Natural killer cell (primary cell): ENCODE measurements around the gene SEMA5A. TPM values are rescaled to one million over a fixed set of nuclear protein-coding genes. Genes with fewer than 3 reads are reported as not detected.

Source experiments
- ATAC-seq, 3 donors: fragments of 150-1000 bp in 2 of 3; fragments of 200-7000 bp in 1 of 3; cut with Tn5 transposase; 1 replicate in 1 of 3; 2 replicates in 2 of 3; pipeline ENCODE4 v1.10.0; 2021; ENCODE audit warnings: mild to moderate bottlenecking in 2 of 3, moderate library complexity in 2 of 3
- DNase-seq, 2 donors: peaks; one replicate each; pipeline versions ENCODE4 v3.0.0 to v3.0.0-alpha.2; 2013 to 2021; ENCODE audit warnings: mixed read lengths in 1 of 2
- H3K27ac ChIP-seq: one replicate; pipeline ENCODE4 v1.5.1; 2013; ENCODE audit warnings: mild to moderate bottlenecking, low read length
- H3K27me3 ChIP-seq: one replicate; pipeline ENCODE4 v1.6.1; 2013; ENCODE audit warnings: low read length; ENCODE audit not compliant: control insufficient read depth, insufficient read depth
- H3K36me3 ChIP-seq: one replicate; pipeline ENCODE4 v1.6.1; 2013; ENCODE audit warnings: low read length; ENCODE audit not compliant: control insufficient read depth, insufficient read depth
- H3K4me1 ChIP-seq: one replicate; pipeline ENCODE4 v1.6.1; 2013; ENCODE audit warnings: low read length; ENCODE audit not compliant: control insufficient read depth, insufficient read depth
- H3K4me3 ChIP-seq: one replicate; pipeline ENCODE4 v1.5.1; 2013; ENCODE audit warnings: low read length
- H3K9me3 ChIP-seq: one replicate; pipeline ENCODE4 v1.6.1; 2013; ENCODE audit warnings: low read length; ENCODE audit not compliant: control insufficient read depth, insufficient read depth
- H3K27ac Mint-ChIP-seq, 2 donors: one replicate each; pipeline ENCODE4 v1.8.0; 2022; ENCODE audit warnings: mild to moderate bottlenecking in 2 of 2, mixed read lengths in 2 of 2, moderate library complexity in 1 of 2
- H3K27me3 Mint-ChIP-seq, 2 donors: one replicate each; pipeline ENCODE4 v1.8.0; 2022; ENCODE audit warnings: low read depth in 2 of 2, mixed read lengths in 2 of 2
- H3K36me3 Mint-ChIP-seq: one replicate; pipeline ENCODE4 v1.8.0; 2022; ENCODE audit warnings: mixed read lengths
- H3K4me1 Mint-ChIP-seq, 2 donors: one replicate each; pipeline ENCODE4 v1.8.0; 2022; ENCODE audit warnings: mixed read lengths in 2 of 2
- H3K4me3 Mint-ChIP-seq: one replicate; pipeline ENCODE4 v1.8.0; 2022; ENCODE audit warnings: mild to moderate bottlenecking, moderate library complexity, mixed read lengths
- H3K9me3 Mint-ChIP-seq, 2 donors: one replicate each; pipeline ENCODE4 v1.8.0; 2022; ENCODE audit warnings: mixed read lengths in 2 of 2
- WGBS: methylation state at CpG from one replicate; pipeline ENCODE4 v1.1.7; 2013; ENCODE audit warnings: missing lambda C conversion rate; ENCODE audit not compliant: insufficient coverage; 5-methylcytosine and 5-hydroxymethylcytosine counted together
- intact Hi-C: fragments of 100-400 bp; cut with micrococcal nuclease; formaldehyde crosslinking; loops from one replicate; pipeline ENCODE4 v1.14.2; 2022
- total RNA-seq, 4 donors: library from RNA; stranded (reverse); fragments of 120-200 nt in 1 of 4; gene quantifications; one replicate each; pipeline versions ENCODE4 v1.2.3 to v1.2.4, GENCODE V29; 2013 to 2022
- TF ChIP-seq, protein P1 (sequence below): fragments of 200-600 bp; IDR thresholded peaks from one replicate; pipeline ENCODE4 v1.8.0; 2022; ENCODE audit warnings: antibody characterized with exemption

SEMA5A gene
- total RNA-seq, 3 donors from 2014 or later (not counting 1 experiment from before 2014, with no cell fraction given): 0.15 TPM; not detected in 2

DNA sequence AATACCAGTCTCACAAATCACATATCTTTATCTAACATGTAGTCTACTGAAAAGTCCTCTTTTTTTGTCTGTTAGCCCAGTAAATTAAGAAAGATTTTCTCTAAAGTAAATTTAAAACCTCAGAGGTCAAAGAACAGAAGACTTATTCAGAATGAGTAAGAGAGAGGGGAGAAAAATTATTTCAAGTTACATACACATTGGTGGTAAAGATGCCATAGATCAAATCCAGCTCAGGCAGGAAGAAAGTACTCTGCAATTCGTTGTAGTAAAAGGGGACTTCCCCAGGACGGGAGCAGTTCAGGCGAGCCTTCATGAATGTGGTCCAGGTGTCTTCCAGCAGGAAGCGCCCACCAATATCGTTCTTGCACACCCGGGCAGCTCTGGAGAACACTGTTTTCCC lies 344.1 kb downstream of the SEMA5A start:
- Mint-ChIP-seq H3K36me3 (no peaks in the 10 kb centered on the region), H3K4me1 (no peaks in the 10 kb centered on the region), H3K27ac (no peak overlapping the region), H3K27me3 (no peaks in the 10 kb centered on the region), H3K9me3 (no peaks in the 10 kb centered on the region), H3K4me3 (no peak overlapping the region)
- no peak overlapping the region for H3K27ac ChIP-seq
- TF ChIP-seq, protein P1, sequence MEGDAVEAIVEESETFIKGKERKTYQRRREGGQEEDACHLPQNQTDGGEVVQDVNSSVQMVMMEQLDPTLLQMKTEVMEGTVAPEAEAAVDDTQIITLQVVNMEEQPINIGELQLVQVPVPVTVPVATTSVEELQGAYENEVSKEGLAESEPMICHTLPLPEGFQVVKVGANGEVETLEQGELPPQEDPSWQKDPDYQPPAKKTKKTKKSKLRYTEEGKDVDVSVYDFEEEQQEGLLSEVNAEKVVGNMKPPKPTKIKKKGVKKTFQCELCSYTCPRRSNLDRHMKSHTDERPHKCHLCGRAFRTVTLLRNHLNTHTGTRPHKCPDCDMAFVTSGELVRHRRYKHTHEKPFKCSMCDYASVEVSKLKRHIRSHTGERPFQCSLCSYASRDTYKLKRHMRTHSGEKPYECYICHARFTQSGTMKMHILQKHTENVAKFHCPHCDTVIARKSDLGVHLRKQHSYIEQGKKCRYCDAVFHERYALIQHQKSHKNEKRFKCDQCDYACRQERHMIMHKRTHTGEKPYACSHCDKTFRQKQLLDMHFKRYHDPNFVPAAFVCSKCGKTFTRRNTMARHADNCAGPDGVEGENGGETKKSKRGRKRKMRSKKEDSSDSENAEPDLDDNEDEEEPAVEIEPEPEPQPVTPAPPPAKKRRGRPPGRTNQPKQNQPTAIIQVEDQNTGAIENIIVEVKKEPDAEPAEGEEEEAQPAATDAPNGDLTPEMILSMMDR: no peak
- ATAC-seq: no peak
- H3K36me3 ChIP-seq: no peaks in the 10 kb centered on the region
- H3K4me3 ChIP-seq: no peak overlapping the region
- 69% methylated on average over 6 of the region's 6 CpGs for WGBS
- no peaks in the 10 kb centered on the region for H3K9me3 ChIP-seq
- H3K4me1 ChIP-seq: no peaks in the 10 kb centered on the region
- intact Hi-C loops: no loop called here
- no peak for DNase-seq
- H3K27me3 ChIP-seq: no peaks in the 10 kb centered on the region

DNA sequence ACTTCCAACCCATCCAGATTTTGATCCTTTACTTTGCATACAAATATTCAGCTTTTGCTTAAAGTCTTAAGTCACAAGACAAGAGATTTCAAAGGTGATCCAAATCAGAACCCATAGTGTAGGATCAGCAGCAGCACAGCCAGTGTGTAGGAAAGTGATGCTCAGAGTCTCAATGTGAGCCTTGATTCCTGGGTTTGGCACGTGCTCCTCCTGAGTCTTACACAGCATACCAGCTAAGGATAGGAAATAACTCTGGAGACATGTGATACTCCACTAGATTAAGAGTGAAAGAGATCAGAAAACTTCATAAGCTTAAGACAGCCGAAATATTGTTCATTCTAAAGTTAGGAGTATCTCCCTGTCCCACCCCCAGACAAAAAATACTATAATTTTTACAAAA lies 344.9 kb downstream of the SEMA5A start:
- Mint-ChIP-seq H3K36me3 (no peaks in the 10 kb centered on the region), H3K4me3 (no peak overlapping the region), H3K27ac (no peak overlapping the region), H3K27me3 (no peaks in the 10 kb centered on the region), H3K9me3 (peaks cover 0 to 2% of the 10 kb centered on the region in 2 donors), H3K4me1 (no peaks in the 10 kb centered on the region)
- Histone ChIP-seq H3K27me3 (no peaks in the 10 kb centered on the region), H3K9me3 (no peaks in the 10 kb centered on the region), H3K4me3 (no peak overlapping the region), H3K4me1 (no peaks in the 10 kb centered on the region), H3K27ac (no peak overlapping the region), H3K36me3 (no peaks in the 10 kb centered on the region)
- ATAC-seq (no peak), DNase-seq (no peak)
- intact Hi-C loops: no loop called here
- 79% methylated on average over 2 of the region's 2 CpGs for WGBS
- TF ChIP-seq, protein P1: no peak

DNA sequence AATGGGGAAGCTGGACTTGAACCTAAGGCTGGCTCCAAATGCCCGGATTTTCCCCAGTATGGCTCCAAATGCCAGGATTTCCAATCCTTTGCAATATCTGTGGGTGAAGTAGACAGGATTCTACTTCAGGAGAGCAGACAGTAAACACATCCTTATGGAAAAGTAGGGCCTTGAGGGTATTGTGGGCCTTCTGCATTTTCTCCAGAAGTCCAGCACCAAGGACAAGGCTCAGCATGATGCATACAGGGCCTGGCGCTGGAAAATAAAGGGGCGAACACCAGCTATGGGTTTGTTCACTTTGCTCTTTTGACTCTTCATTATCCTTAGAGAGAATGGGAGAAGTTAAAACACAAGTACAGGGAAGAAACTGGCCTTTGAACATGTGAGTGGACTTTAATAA lies 347.5 kb downstream of the SEMA5A start:
- intact Hi-C loops: no loop called here
- 92% methylated on average over 3 of the region's 3 CpGs for WGBS
- TF ChIP-seq, protein P1: no peak
- Histone ChIP-seq H3K27me3 (no peaks in the 10 kb centered on the region), H3K4me1 (no peaks in the 10 kb centered on the region), H3K9me3 (no peaks in the 10 kb centered on the region), H3K4me3 (no peak overlapping the region), H3K27ac (no peak overlapping the region), H3K36me3 (no peaks in the 10 kb centered on the region)
- H3K36me3 Mint-ChIP-seq: no peaks in the 10 kb centered on the region
- no peaks in the 10 kb centered on the region for H3K27me3 Mint-ChIP-seq
- DNase-seq: no peak
- no peak overlapping the region for H3K4me3 Mint-ChIP-seq
- H3K4me1 Mint-ChIP-seq: no peaks in the 10 kb centered on the region
- H3K27ac Mint-ChIP-seq: no peak overlapping the region
- no peak for ATAC-seq
- H3K9me3 Mint-ChIP-seq: peaks cover 0 to 2% of the 10 kb centered on the region in 2 donors

DNA sequence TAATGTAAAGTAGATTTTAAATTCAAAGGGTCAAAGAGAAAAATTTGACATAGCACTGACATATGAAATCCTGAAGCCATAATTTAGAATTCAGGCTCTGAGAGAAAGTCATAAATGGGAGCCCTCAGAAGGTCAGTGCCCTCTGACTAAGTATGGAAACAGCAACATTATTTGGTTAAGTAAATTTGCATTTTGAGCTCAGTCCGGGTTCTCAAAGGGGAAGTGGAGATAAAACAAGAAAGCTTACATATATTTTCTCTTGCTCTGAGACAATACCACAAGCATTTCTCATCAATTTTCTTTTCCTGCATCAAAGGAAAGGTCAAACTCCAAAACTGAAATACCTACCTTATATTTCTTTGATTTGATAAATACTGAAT lies 348.0 kb downstream of the SEMA5A start:
- TF ChIP-seq, protein P1: no peak
- no peak overlapping the region for H3K4me3 ChIP-seq
- no peaks in the 10 kb centered on the region for H3K27me3 ChIP-seq
- Mint-ChIP-seq H3K4me3 (no peak overlapping the region), H3K36me3 (no peaks in the 10 kb centered on the region), H3K4me1 (no peaks in the 10 kb centered on the region), H3K9me3 (peaks cover 0 to 2% of the 10 kb centered on the region in 2 donors), H3K27me3 (no peaks in the 10 kb centered on the region), H3K27ac (no peak overlapping the region)
- DNase-seq (no peak), ATAC-seq (no peak)
- intact Hi-C loops: no loop called here
- no peak overlapping the region for H3K27ac ChIP-seq
- WGBS: no CpG with 5 or more reads among the region's 1 CpG
- H3K36me3 ChIP-seq: no peaks in the 10 kb centered on the region
- H3K9me3 ChIP-seq: no peaks in the 10 kb centered on the region
- no peaks in the 10 kb centered on the region for H3K4me1 ChIP-seq
